NCI-H1092 treated with DMSO at 0.1 percent for 48 hours (cell line): ENCODE data around the gene PLA2G2C.

Experiments used
- DNase-seq: peaks from one replicate; lab custom pipeline; 2025; lab: John Stamatoyannopoulos, UW

The PLA2G2C gene

DNA sequence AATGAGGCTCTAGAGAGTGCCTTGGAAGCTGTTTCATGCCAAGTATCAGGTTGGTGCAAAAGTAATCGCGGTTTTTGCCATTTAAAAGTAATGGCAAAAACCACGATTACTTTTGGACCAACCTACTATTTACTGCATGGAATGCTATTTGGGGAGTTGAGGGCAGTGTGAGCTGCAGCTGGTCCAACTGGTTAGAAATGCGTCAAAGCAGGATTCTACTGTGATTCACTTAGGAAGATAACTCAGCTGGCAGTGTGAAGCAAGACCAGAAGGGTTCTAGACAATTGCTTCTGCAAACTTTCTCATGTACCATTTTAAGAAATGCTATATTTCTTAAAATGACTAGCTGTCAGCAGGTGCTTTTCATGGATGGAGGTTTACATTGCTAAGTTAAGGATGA lies 21.2 kb upstream of the PLA2G2C start:
- DNase-seq: no peak

DNA sequence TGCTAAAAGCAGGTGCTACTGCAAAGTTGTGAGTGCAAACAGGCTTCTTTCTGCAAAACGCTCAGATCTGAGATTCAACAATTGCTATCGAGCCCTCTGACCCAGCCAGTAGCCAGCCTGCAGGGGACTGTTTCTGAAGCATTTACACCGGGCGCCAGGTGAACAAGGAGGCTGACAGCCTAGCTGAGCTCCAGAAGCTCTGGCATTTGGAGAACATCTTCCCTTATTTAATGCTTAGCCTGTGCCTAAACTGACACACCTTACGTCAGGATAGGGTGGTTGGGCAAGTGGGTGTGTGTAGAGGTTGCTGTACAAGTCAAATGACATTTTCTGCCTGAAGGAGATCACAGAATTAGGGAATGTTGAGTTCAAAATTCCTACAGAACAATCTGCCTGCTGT lies 15.8 kb upstream of the PLA2G2C start:
- DNase-seq: no peak

DNA sequence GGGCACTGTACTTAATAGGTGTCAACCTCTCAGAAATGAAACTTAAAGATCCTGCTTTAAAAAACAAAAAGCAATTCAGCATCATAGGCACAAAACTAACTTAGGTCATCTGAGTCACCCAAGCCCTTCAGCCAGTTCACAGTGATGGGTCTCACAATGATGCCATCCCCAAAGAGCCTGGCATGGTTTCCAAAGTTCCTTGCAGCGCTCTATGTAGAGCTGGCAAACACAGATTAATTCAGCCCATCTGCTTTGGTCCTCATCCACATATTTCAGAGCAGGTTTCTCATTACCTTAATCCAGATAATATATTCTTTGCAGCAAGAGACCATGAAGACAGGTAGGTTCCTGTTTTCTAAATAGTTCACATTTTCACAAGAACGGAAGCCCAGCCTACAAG lies 14.6 kb upstream of the PLA2G2C start:
- no peak for DNase-seq

DNA sequence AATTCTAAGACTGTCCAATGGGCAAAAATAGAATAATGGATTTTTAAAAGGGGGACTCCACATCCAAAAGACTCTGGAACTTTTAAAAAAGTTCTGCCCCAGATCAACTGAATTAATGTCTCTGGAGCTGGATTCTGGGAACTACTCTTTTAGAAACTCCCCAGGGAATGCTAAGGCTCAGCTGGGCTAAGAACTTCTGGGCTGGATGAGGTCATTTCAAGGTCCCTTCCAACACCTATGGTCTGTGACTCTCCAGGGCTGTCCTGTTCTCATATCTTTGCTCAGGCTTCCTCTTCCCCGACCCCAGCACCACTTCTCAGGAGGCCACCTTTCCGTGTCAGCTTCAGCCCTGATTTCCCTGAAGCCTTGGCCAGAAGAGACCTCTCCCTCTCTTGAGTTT lies 13.5 kb upstream of the PLA2G2C start:
- DNase-seq: no peak

DNA sequence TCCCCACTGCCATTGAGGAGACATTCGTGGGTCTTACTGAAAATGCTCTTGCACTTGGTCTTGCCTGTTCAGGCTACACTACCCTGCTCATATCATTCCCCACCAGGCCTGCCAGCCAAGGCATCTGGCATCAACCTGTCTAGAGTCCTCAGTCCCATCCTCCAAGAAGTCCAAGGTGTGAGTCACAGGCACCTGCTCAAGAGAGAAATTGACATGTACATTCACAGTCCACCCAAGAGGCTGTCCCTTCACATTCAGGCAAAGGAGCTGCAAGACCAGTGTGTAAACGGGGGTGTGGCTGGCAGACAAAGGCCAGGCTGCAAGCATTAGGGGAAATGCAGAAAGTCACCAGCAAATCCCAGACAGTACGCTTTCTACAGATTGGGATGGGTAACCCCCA lies 13.1 kb upstream of the PLA2G2C start:
- no peak for DNase-seq

DNA sequence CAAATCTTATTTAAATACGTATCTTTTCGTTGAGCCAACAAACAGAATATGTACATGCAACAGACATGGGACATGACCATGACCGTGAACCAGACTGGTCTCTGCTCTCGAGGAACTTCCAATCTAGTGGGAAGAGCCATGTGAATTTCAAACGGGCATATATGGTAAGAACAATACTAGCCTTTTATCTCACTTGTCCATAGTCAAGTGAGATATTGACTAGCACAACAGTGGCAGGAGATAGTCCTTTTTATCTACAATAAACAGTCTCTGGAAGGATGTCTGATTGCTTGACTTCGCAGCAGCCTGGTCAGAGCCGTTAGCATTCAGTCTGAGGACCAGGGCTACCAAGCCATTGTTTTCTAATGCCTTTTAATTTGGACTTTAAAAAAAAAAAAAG lies 12.6 kb upstream of the PLA2G2C start:
- DNase-seq: no peak

DNA sequence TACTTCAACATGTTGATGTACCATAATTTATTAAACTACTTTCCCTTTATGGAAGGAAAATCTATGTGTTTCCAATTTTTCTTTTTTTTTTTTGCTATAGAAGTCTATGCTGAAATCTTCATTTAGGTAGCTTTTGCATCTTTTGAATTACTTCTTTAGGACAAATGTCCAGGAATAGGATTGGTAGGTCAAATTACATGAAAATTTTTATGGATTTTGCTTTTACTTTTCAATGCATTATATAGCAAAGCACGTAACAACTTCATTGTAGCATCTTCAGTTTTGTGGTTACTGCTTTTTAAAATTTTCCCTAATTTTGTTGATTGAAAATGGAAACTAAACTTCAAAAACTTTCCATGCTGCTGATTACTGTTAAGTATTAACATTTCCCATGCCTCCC lies 12.0 kb upstream of the PLA2G2C start:
- DNase-seq: no peak

DNA sequence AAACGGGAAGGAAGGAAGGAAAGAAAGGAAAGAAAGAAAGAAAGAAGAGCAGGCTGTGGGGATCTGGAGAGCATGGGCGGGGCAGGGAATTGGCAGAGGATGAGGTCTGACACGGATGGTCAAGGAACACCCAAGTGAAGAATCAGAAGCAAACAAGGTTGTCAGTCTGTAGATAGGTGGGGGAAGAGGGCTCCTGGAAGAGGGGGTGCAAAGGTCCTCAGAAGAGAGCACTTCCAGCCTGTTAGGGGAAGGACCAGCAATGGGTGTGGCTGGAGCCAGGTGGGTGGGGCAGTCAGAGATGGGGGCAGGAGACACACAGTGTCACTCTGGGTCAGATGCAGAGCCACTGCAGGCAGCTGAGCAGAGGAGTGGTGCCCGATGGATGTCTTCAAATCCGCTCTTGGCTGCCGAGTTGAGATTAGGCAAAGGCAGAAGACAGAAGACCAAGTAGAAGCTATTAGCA lies 11.0 kb upstream of the PLA2G2C start:
- DNase-seq: no peak

DNA sequence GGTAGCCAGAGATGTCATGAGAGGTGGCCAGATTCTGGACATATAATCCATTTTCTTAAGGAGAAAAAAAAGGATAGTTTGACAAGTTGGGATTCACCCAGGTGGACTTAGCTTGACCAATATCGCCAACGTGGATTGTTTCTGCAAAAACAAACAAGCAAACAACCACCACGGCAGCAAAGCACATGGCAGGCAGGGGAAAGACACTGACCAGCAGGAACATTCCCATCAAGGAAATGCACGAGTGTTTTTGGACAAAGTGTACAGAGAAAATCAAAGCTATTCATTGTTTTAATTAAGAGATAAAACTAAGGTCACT lies 9.1 kb upstream of the PLA2G2C start:
- no peak for DNase-seq

DNA sequence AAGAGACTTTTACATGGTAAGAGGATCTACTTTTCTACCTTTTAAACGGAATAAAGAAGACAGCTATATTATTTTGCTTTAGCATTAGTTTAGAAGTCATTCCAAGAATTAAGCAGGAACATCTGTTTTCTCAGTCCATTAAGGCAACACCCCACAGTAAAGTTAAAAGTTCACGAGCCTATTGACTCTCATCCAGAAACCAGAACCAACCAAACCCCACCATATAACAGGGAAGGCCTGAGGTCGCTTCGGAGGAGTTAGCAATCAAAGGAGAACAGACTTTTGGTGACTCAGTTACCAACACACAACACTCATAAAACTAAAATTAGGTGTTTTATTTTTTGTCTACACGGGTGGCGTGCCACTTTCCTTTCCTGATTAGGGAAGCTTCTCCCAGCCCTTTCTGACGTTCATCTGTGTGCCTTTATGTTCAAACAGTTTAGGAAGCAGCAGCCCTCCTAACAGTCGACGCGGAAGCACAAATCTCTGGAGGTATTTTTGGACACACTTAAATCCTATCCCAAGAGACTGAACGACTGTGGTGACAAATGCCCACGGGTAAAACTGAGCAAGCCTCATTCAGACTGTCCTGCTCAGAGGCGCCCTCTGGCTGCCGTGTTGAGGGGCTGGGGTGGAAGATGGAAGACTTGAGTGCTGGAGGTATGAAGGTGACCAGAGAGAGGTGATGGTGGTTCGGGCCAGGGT lies 8.6 kb upstream of the PLA2G2C start:
- peak; percentile 35 for DNase-seq

DNA sequence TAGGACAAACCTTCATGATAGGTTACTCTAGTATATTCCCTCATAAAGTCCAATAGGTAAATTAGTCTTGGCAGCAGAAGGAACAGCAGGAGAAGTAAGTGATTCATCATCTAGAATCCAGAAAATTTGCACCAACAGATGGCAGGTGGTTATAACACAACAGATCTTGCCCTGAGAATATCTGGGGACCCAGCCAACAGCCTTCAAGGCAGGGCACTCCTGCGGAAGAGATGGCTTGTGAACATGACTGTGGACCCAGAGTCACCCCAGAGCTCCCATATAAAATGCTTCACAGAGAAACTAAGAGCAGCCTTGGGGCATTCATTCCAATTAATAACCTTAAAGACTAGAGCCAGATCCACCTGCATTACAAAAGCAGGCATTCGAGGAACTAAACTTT lies 7.9 kb upstream of the PLA2G2C start:
- no peak for DNase-seq

DNA sequence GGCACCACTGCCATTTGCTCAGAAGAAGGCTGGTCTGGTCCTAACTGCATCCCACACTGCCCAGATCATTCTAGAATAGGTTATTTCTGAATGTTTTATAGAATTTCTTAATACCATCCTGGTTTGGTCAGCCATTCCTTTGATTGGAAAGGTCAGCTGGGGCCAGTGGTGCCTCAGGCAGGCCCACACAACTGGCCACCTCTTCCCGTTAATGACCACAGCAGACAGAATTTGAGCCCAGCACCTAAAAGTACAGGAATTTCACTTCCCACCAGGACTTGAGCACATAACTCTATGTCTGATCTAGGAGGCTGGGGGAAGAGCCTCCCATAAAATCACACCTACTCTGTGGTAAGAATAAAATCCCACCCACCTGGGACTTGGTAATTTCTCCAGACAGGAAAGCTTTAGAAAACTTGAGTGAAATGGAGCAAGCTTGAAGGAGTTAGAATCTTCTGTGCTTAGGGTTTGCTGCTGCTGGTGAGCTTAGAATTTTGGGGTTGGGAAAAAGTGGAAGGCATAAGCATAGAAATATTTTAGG lies 6.6 kb upstream of the PLA2G2C start:
- no peak for DNase-seq

DNA sequence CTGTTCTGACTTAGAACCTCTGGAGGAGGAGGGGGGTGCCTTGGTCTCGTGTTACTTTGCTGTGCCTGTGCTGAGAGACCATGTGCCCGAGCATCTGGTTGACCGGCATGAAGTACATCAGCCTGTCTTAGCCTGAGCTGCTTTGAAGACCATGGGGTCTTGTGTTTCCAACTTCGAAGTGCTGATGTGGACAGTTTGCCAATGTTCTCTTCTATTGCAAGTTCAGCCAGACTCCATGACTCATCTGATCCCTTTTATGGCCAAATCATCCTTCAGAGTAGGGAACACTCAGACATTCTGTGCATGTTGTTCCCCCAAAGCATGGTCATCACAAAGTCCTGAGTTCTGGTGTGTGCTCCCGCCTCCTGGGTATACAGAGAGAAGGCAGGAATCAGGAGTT lies 6.0 kb upstream of the PLA2G2C start:
- DNase-seq: no peak

DNA sequence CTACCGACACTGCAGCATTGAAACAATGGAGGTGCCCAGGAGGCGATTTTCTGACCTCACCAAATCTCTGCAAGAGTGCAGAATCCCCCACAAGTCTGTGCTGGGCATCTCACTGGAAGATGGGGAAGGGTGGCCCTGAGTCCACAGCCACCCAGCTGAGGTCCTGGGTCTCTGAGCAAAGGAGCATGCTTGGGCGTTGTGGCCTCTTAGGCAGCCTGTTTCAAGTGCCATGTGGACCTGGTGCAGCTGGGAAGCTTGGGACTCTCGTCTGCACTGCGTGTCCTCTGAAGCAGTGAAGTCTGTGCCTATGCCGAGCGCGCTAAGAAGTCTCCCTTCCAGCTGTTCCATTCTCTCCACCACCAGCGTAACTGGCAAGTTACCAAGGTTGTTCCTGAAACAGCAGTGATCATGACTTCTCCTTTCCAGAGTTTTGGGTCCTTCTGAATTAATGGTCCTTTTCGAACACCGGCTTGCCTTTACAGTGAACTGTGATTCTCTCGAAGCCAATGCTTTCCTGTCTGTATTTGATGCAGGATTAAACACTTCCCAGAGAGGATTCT lies 5.0 kb upstream of the PLA2G2C start:
- no peak for DNase-seq

DNA sequence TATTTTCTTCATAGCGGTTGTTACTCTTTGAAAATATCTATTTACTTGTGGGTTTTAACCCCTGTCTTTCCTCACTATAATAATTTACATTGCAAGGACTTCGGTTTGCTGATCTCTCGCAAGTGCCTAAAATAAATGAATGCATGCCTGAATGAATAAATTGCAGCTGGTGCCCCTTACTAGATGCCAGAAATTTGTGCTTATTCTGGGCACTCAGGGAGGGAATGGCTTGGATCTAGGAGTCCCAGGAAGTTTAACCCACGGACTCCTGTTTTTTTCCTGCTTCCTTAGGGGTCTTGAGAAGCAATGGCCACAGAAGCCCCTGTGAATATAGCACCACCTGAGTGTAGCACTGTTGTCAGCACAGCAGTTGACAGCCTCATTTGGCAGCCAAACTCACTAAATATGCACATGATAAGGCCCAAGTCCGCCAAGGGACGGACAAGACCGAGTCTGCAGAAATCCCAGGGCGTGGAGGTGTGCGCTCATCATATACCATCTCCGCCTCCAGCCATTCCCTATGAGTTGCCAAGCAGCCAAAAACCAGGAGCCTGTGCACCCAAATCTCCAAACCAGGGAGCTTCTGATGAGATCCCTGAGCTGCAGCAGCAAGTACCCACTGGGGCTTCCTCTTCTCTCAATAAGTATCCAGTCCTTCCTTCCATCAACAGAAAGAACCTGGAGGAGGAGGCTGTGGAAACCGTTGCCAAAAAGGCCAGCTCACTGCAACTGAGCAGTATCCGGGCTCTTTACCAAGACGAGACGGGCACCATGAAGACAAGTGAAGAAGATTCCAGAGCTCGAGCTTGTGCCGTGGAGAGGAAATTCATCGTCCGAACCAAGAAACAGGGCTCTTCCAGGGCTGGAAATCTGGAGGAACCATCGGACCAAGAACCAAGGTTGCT lies 4.2 kb upstream of the PLA2G2C start:
- DNase-seq: no peak

DNA sequence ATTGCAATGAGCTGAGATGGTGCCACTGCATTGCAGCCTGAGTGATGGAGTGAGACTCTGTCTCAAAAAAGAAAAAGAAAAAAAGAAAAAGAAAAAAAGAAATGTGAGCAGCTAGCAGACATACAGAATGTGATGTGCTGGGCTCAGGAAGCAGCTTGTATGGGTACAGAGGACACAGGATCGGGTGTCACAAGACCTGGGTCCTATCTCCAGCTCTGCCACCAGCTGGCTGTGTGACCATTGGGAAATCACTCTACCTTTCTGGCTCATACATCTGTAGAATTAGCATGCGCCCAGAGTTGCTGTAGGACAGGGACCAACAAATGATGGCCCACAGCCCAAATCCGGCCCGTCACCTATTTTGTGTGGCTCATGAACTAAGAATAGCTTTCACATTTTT lies 3.3 kb upstream of the PLA2G2C start:
- no peak for DNase-seq

DNA sequence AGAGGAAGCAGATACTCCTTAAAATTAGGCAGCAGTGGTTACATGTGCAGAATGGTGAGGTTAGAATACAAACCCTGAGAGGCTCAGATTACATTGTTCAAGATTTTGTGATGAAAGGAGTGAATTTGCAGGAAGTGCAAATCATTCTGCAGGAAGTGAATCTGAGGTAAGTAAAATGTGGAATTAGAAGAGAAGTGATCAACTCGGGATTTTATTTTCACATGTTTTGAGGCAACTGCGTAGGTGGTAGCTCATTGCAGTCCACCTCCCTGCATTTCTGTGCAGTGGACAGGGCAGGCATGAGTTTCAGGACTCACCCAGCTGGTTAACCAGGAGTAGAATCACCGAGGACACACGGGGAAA lies 2.1 kb upstream of the PLA2G2C start:
- no peak for DNase-seq

DNA sequence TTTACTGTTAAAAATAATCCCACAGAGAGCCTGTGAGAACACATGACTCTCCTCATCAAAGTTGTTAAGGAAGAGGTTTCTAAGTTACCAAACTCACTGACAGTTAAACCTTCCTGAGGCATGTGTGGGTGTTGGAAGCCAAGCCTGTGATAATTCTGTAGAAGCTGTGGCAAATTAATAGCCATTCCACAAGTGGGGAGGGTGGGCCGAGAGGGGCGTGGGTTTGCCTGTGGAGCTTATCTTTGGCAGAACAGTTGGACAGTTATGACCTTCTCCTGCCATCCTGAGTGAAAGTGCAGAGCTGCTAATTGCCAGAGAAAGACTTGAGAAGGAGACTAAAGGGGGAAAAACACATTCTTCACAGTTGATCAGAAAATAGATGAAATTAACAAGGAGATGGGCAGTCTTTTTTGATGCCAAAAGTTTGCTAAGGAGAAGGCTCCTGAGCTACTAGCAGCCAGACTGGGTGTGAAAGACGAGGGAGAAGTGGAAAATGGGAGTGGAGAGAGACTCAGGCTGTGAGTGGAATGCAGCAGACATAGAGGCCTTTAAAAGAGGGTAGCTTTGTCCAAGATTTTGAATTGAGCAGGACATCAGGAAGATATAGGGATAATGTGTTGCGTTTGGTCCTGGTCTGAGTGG lies 1.6 kb upstream of the PLA2G2C start:
- DNase-seq: no peak

DNA sequence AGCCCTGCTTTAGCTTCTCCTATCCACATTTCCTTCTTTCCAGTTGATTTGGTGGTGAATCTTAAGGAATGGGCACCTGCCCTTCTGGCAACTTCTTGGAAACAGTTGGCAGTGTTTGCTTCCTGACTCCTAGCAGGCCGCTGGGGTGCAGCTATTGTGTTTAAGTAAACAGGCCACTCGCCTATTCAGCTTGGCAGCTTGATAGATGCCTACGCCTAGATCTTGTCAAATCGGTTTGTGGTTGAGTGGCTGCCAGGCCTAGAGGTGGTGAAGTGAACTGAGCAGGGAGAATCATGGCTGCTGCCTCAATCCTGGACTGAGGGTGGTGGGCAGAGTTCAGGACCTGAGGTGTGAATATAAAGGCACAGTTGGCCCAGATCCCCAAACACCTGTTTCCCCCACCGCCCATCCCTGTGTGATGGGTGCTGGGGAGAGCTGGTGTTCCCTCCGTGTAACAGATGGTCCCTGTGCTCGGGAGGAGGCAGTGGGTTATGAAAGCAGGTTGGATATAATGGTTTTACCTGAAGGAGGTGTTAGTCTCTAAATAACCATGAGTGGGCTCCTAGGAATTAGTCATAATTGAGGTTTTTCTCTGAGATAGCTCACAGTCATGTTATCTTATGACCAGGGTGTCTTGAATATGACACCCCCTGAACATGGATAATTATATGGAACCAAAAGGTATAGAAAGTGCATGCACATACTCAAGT lies 940 bp upstream of the PLA2G2C start:
- peak; percentile 32 for DNase-seq

DNA sequence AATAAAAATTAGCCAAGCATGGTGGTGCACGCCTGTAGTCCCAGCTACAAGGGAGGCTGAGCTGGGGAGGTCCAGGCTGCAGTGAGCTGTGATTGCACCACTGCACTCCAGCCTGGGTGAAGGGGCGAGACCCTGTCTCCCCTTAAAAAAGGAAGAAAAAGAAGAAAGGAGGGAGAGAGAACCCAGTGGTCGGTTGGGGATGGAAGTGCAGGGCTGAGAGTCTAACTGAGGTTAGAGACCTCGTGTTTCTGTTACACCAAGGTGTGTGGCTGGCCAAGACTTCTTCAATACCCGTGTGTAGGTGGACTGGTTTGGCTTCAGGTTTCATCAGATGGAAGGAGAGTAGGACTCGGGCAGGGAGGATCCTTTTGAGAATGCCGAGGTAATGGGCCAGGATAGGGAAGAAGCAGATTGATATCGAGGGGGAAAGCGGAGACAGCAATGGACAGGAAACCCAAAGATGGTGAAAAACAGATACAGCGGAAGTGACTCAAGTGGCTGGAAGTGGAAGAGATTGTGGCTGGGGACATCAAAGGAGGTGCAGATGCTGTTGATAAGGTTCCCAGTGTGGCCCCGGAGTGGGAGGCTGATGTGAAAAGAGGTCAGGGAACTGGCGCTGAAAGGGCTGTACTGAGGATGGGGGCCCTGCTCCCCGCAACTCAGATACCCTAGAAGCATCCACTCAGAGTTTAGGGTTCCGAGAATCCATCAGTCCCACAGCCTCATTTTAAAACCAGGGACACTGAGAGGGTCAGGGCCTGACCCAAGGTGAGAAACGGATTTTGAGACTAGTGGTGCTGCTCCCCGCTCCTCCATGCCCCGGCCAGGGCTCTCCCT lies 1.1 kb downstream of the PLA2G2C start:
- DNase-seq: no peak

DNA sequence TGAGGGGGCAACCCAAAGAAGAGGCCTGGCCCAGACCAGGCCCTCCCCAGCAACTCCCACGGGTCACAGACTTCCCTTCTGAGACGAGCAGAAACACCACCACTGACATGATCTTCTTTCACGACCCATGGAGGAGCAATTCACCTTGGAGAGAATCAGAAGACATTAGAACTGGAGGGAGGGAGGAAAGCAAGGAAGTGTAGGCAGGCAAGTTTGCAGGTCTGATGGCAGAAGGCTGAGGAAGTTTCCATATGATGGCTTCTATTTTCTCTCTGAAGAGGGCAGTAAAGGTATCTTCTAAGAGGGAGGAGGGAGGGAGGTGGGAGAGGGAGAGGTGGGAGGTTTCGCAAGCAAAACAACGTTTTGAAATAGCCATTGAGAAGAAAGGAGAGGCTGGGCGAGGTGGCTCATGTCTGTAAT lies 1.8 kb downstream of the PLA2G2C start:
- no peak for DNase-seq
